Neural cell (in vitro differentiated cells): ENCODE data around the gene CACNA1E.

Experiments used
- EZH2 ChIP-seq: fragments of 200-600, 300-800 bp; shearing (Covaris generic), sonication (generic); IDR thresholded peaks from 2 replicates; pipeline ENCODE4 v1.6.1; 2014; ENCODE audit warnings: antibody characterized with exemption, low read length, borderline replicate concordance, mild to moderate bottlenecking; ENCODE audit not compliant: insufficient read depth, poor library complexity, severe bottlenecking
- POLR2AphosphoS5 ChIP-seq: IDR thresholded peaks from 2 replicates; pipeline ENCODE4 v1.6.1; 2012
- TF ChIP-seq, protein P1 (sequence below): IDR thresholded peaks from 2 replicates; pipeline ENCODE4 v1.6.1; 2012; ENCODE audit warnings: borderline replicate concordance

DNA sequence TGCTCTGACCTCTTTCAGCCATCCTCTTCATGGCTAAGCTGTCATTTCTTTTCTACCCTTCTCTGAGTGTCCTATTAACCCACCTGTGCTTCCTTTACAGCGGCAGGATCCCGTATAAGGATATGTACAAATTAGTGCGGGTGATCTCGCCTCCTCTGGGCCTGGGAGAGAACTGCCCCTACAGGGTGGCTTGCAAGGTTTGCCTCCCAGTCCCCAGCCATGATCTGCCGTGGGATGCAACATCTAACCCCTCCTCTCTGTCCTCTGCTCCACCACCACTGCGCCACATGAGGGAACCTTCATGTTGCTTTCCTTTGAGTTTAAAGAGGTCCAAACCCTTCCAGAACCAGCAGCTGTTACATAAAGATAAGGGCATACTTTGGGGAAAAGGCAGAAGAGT is 296.0 kb downstream of the CACNA1E start:
- TF ChIP-seq EZH2 (no peak), POLR2AphosphoS5 (no peak)
- TF ChIP-seq, protein P1, sequence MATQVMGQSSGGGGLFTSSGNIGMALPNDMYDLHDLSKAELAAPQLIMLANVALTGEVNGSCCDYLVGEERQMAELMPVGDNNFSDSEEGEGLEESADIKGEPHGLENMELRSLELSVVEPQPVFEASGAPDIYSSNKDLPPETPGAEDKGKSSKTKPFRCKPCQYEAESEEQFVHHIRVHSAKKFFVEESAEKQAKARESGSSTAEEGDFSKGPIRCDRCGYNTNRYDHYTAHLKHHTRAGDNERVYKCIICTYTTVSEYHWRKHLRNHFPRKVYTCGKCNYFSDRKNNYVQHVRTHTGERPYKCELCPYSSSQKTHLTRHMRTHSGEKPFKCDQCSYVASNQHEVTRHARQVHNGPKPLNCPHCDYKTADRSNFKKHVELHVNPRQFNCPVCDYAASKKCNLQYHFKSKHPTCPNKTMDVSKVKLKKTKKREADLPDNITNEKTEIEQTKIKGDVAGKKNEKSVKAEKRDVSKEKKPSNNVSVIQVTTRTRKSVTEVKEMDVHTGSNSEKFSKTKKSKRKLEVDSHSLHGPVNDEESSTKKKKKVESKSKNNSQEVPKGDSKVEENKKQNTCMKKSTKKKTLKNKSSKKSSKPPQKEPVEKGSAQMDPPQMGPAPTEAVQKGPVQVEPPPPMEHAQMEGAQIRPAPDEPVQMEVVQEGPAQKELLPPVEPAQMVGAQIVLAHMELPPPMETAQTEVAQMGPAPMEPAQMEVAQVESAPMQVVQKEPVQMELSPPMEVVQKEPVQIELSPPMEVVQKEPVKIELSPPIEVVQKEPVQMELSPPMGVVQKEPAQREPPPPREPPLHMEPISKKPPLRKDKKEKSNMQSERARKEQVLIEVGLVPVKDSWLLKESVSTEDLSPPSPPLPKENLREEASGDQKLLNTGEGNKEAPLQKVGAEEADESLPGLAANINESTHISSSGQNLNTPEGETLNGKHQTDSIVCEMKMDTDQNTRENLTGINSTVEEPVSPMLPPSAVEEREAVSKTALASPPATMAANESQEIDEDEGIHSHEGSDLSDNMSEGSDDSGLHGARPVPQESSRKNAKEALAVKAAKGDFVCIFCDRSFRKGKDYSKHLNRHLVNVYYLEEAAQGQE: no peak
